Keratinocyte (primary cell): ENCODE data around the gene RNU7-1. TPM values are rescaled to one million over a fixed set of nuclear protein-coding genes. Genes with fewer than 3 reads are reported as not detected.

Experiments
- DNase-seq: peaks from one replicate; pipeline ENCODE4 v3.0.0-alpha.2; 2011; ENCODE audit warnings: low read depth, missing footprints, low spot score
- FAIRE-seq: peaks from 2 replicates; lab custom pipeline; 2011; peaks lifted over from hg19 to GRCh38; lab: Jason Lieb, UNC
- H2AFZ ChIP-seq: 2 replicates; pipeline ENCODE4 v1.6.0; 2012; ENCODE audit warnings: low read length, control low read depth, inconsistent platforms; ENCODE audit not compliant: control insufficient read depth
- H3K27ac ChIP-seq: 2 replicates; pipeline ENCODE4 v1.5.1; 2011; ENCODE audit warnings: low read length; ENCODE audit not compliant: control insufficient read depth, insufficient read depth
- H3K27me3 ChIP-seq: 3 replicates; pipeline ENCODE4 v1.6.0; 2011; ENCODE audit warnings: low read length; ENCODE audit not compliant: control insufficient read depth, insufficient read depth; ENCODE audit errors: extremely low read depth
- H3K36me3 ChIP-seq, 2 experiments: 2 replicates in 1 of 2; 3 replicates in 1 of 2; pipeline ENCODE4 v1.5.1; 2011; ENCODE audit warnings: low read length in 2 of 2, mild to moderate bottlenecking in 1 of 2; ENCODE audit not compliant: control insufficient read depth in 2 of 2, insufficient read depth in 2 of 2; ENCODE audit errors: extremely low read depth in 1 of 2
- H3K4me1 ChIP-seq: 3 replicates; pipeline ENCODE4 v1.5.1; 2011; ENCODE audit warnings: low read length; ENCODE audit not compliant: control insufficient read depth, insufficient read depth; ENCODE audit errors: extremely low read depth
- H3K4me2 ChIP-seq: 3 replicates; pipeline ENCODE4 v1.6.0; 2011; ENCODE audit warnings: low read depth, low read length; ENCODE audit not compliant: control insufficient read depth, insufficient read depth; ENCODE audit errors: extremely low read depth
- H3K4me3 ChIP-seq, 3 experiments: fragments of 200-600 bp in 1 of 3; sonication (generic) in 1 of 3; 2 replicates in 2 of 3; 3 replicates in 1 of 3; pipeline ENCODE4 v1.5.1; 2011 to 2016; ENCODE audit warnings: low read length in 3 of 3, mild to moderate bottlenecking in 3 of 3, control low read depth in 2 of 3, inconsistent platforms in 1 of 3, low read depth in 1 of 3, mixed read lengths in 1 of 3, mixed run types in 1 of 3, moderate library complexity in 1 of 3; ENCODE audit not compliant: control insufficient read depth in 2 of 3, insufficient read depth in 2 of 3; ENCODE audit errors: extremely low read depth in 1 of 3
- H3K79me2 ChIP-seq: 2 replicates; pipeline ENCODE4 v1.6.0; 2012; ENCODE audit warnings: low read length; ENCODE audit not compliant: control insufficient read depth, insufficient read depth
- H3K9ac ChIP-seq: 3 replicates; pipeline ENCODE4 v1.6.0; 2011; ENCODE audit warnings: low read length; ENCODE audit not compliant: control insufficient read depth, insufficient read depth; ENCODE audit errors: extremely low read depth
- H3K9me1 ChIP-seq: 3 replicates; pipeline ENCODE4 v1.6.0; 2011; ENCODE audit warnings: low read length; ENCODE audit not compliant: control insufficient read depth, insufficient read depth; ENCODE audit errors: extremely low read depth
- H3K9me3 ChIP-seq: 2 replicates; pipeline ENCODE4 v1.5.1; 2012; ENCODE audit warnings: low read depth, low read length; ENCODE audit not compliant: control insufficient read depth
- H4K20me1 ChIP-seq: 3 replicates; pipeline ENCODE4 v1.6.0; 2011; ENCODE audit warnings: low read length; ENCODE audit not compliant: control insufficient read depth, insufficient read depth; ENCODE audit errors: extremely low read depth
- CTCF ChIP-seq, 3 experiments: IDR thresholded peaks in 1 of 3; conservative IDR thresholded peaks in 1 of 3; optimal IDR thresholded peaks in 1 of 3; 2 replicates in 2 of 3; 3 replicates in 1 of 3; pipeline versions ENCODE3 to v1.5.1; 2011; ENCODE audit warnings: low read length in 3 of 3, mild to moderate bottlenecking in 3 of 3, moderate library complexity in 2 of 3, control low read depth in 1 of 3, inconsistent platforms in 1 of 3; ENCODE audit not compliant: insufficient read depth in 2 of 3; ENCODE audit errors: extremely low read depth in 1 of 3
- EZH2 ChIP-seq: IDR thresholded peaks from one replicate; pipeline ENCODE4 v1.6.1; 2012; ENCODE audit warnings: inconsistent platforms, mild to moderate bottlenecking, low read length, moderate library complexity
- dilution Hi-C: fragments of 300-500 bp; cut with MboI; formaldehyde crosslinking; loops from one replicate; pipeline ENCODE4 v1.7.0; 2020; ENCODE audit warnings: low sequenced_read_pairs; ENCODE audit not compliant: extremely low pct_ligation_motif_present
- polyA plus RNA-seq, 5 experiments: library from polyadenylated mRNA; depleted of rRNA in 3 of 5; stranded (reverse) in 3 of 5; stranded (forward) in 1 of 5; unstranded in 1 of 5; fragments of >200 nt; gene quantifications; 1 replicate in 1 of 5; 2 replicates in 3 of 5; 3 replicates in 1 of 5; pipeline versions ENCODE4 v1.2.1 to v1.2.3, GENCODE V29; 2011 to 2012; ENCODE audit warnings: missing spikeins in 2 of 5, low read depth in 1 of 5, low replicate concordance in 1 of 5

The RNU7-1 gene
- polyA plus RNA-seq, 1 donor (not counting 4 experiments of a cell fraction or from before 2014, with no cell fraction given) = not detected

GRCh38 chr12:6944381-6945186 is 968 bp downstream of the RNU7-1 start:
- no peak for DNase-seq

GRCh38 chr12:6945613-6946012 is 2.0 kb downstream of the RNU7-1 start:
- H3K9me1 ChIP-seq = no peaks in the 10 kb centered on the region
- no peak for TF ChIP-seq EZH2
- TF ChIP-seq CTCF (optimal IDR thresholded peaks at IDR 0.05 in 1 of 3, IDR thresholded peaks at IDR 0.05 in 1 of 3, conservative IDR thresholded peaks at IDR 0.05 in 1 of 3; ENCODE audit: extremely low read depth in 1 of 3, insufficient read depth in 2 of 3, low read length in 3 of 3) = no peak
- no peaks in the 10 kb centered on the region for H4K20me1 ChIP-seq
- H3K79me2 ChIP-seq = peaks cover 6% of the 10 kb centered on the region
- peaks cover 27% of the 10 kb centered on the region for H3K4me1 ChIP-seq
- peak overlapping the region; percentile 45 for H2AFZ ChIP-seq
- FAIRE-seq = no peak
- no peaks in the 10 kb centered on the region for H3K27me3 ChIP-seq
- no peaks in the 10 kb centered on the region for H3K9me3 ChIP-seq
- peak overlapping the region; percentile 66 for H3K27ac ChIP-seq
- H3K4me3 ChIP-seq = peak overlapping the region; percentile 28 to 64 (median 64)
- peaks cover 5 to 10% of the 10 kb centered on the region in 2 experiments for H3K36me3 ChIP-seq
- DNase-seq = no peak
- H3K9ac ChIP-seq = peak overlapping the region; percentile 67
- H3K4me2 ChIP-seq = peak overlapping the region; percentile 95
- dilution Hi-C loops = no loop called here

More at GRCh38 chr12:6944381-6945186, 968 bp downstream of the RNU7-1 start:
- Histone ChIP-seq H3K79me2 (peaks cover 6% of the 10 kb centered on the region), H3K9me3 (no peaks in the 10 kb centered on the region), H4K20me1 (no peaks in the 10 kb centered on the region), H3K4me1 (peaks cover 27% of the 10 kb centered on the region), H3K4me3 (peak overlapping the region; percentile 42 to 74 (median 56)), H3K27ac (peak overlapping the region; percentile 100), H2AFZ (peak overlapping the region; percentile 10), H3K9me1 (no peaks in the 10 kb centered on the region), H3K27me3 (no peaks in the 10 kb centered on the region), H3K4me2 (peak overlapping the region; percentile 95), H3K36me3 (peaks cover 5 to 13% of the 10 kb centered on the region in 2 experiments), H3K9ac (peak overlapping the region; percentile 87)
- TF ChIP-seq EZH2 = no peak
- peak in 2 of 3 experiments; percentile 89 to 91 for TF ChIP-seq CTCF (optimal IDR thresholded peaks at IDR 0.05 in 1 of 3, IDR thresholded peaks at IDR 0.05 in 1 of 3, conservative IDR thresholded peaks at IDR 0.05 in 1 of 3; ENCODE audit: extremely low read depth in 1 of 3, insufficient read depth in 2 of 3, low read length in 3 of 3)
- dilution Hi-C loops = no loop called here
- no peak for FAIRE-seq
